Ectodermal cell (in vitro differentiated cells): ENCODE data around the gene MEOX2.

Experiments used
- H3K27ac ChIP-seq: 2 replicates; pipeline ENCODE4 v1.7.0; 2013; ENCODE audit warnings: mild to moderate bottlenecking, low read depth, low read length; ENCODE audit not compliant: insufficient read depth, poor library complexity, severe bottlenecking
- H3K27me3 ChIP-seq: 2 replicates; pipeline ENCODE4 v1.7.0; 2013; ENCODE audit warnings: mild to moderate bottlenecking, low read length; ENCODE audit not compliant: insufficient read depth, control insufficient read depth, poor library complexity, severe bottlenecking
- H3K36me3 ChIP-seq: one replicate; pipeline ENCODE4 v1.7.0; 2013; ENCODE audit warnings: low read length; ENCODE audit not compliant: control insufficient read depth, insufficient read depth
- H3K4me1 ChIP-seq: one replicate; pipeline ENCODE4 v1.7.0; 2013; ENCODE audit warnings: low read length; ENCODE audit not compliant: control insufficient read depth, insufficient read depth
- H3K4me3 ChIP-seq: 2 replicates; pipeline ENCODE4 v1.7.0; 2013; ENCODE audit warnings: low read depth, low read length, control low read depth; ENCODE audit not compliant: insufficient read depth
- H3K9me3 ChIP-seq: 2 replicates; pipeline ENCODE4 v1.7.0; 2013; ENCODE audit warnings: mild to moderate bottlenecking, low read length, moderate library complexity; ENCODE audit not compliant: control insufficient read depth
- WGBS, 2 experiments: methylation state at CpG; one replicate each; pipeline ENCODE4 v1.1.7; 2013; ENCODE audit warnings: missing lambda C conversion rate in 2 of 2; 5-methylcytosine and 5-hydroxymethylcytosine counted together

The MEOX2 gene

DNA sequence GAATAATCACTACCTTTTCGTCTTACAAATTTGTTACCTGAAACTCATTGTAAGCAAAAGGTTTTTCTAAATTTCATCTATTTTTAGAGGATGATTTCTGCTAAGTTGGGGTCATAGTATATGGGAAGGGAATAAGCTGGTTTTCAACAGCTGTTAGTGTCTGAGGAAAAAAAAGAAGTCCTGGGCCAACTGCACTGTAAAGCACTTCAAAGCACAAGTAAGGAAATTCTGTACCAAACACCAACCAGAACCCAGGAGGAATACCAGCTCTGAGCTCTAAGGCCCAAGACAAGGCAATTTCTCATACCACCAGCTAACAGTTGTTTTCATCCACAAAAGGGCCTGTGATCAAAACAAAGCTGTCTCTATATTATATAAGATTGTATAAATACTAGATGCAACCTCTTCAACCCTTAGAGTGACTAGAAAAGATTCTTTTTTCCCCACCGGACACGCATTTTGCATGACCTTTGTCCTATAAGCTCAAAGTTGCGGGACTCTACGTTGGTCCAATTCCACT, 6.1 kb upstream of the MEOX2 start:
- Histone ChIP-seq H3K9me3 (no peaks in the 10 kb centered on the region), H3K27ac (no peak overlapping the region), H3K27me3 (peaks cover 23% of the 10 kb centered on the region), H3K36me3 (no peaks in the 10 kb centered on the region), H3K4me1 (peaks cover 10% of the 10 kb centered on the region), H3K4me3 (no peak overlapping the region)
- 88 to 90% methylated on average over 4 of the region's 5 CpGs for WGBS, 2 experiments

DNA sequence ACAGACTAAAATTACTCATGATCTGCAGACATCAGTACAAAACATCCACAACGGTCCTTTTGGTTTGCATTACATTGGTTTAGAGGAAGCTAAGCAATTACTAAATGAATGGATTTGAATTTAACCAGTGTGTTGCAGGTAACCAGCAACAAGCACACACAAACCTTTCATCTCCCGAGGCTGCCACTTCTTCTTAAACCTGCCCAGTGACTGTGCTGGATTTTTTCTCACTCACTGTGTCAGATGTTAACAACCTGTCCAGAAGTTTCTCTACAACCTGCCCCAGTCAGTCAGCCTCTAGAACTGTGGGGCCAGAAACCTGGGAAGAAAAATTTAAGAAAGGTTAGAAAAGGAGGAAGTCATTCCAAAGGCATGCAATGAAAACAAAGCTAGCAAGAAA, 2.4 kb upstream of the MEOX2 start:
- 26 to 34% methylated on average over 2 of the region's 2 CpGs for WGBS, 2 experiments
- H3K27ac ChIP-seq = no peak overlapping the region
- H3K4me1 ChIP-seq = peaks cover 22% of the 10 kb centered on the region
- H3K4me3 ChIP-seq = no peak overlapping the region
- H3K9me3 ChIP-seq = no peaks in the 10 kb centered on the region
- H3K36me3 ChIP-seq = no peaks in the 10 kb centered on the region
- peaks cover 60% of the 10 kb centered on the region for H3K27me3 ChIP-seq

GRCh38 chr7:15688279-15688626, 1.8 kb upstream of the MEOX2 start:
- H3K27me3 ChIP-seq = peaks cover 64% of the 10 kb centered on the region
- H3K4me3 ChIP-seq = no peak overlapping the region
- no peaks in the 10 kb centered on the region for H3K9me3 ChIP-seq
- WGBS, 2 experiments = 6% methylated on average over 9 to 10 of the region's 10 CpGs
- peaks cover 22% of the 10 kb centered on the region for H3K4me1 ChIP-seq
- H3K36me3 ChIP-seq = no peaks in the 10 kb centered on the region
- H3K27ac ChIP-seq = no peak overlapping the region

GRCh38 chr7:15687546-15688278, 1.2 kb upstream of the MEOX2 start:
- H3K9me3 ChIP-seq = no peaks in the 10 kb centered on the region
- 3 to 5% methylated on average over 21 of the region's 21 CpGs for WGBS, 2 experiments
- H3K4me3 ChIP-seq = no peak overlapping the region
- peaks cover 22% of the 10 kb centered on the region for H3K4me1 ChIP-seq
- H3K36me3 ChIP-seq = no peaks in the 10 kb centered on the region
- no peak overlapping the region for H3K27ac ChIP-seq
- H3K27me3 ChIP-seq = peaks cover 70% of the 10 kb centered on the region

- 4 to 5% methylated on average over 30 of the region's 30 CpGs for WGBS, 2 experiments
- Histone ChIP-seq H3K27ac (no peak overlapping the region), H3K27me3 (peaks cover 71% of the 10 kb centered on the region), H3K4me3 (peak overlapping the region; percentile 19), H3K9me3 (no peaks in the 10 kb centered on the region), H3K36me3 (no peaks in the 10 kb centered on the region), H3K4me1 (peaks cover 22% of the 10 kb centered on the region)
These were observed 568 bp upstream of the MEOX2 start for GRCh38 chr7:15686957-15687545.

- Histone ChIP-seq H3K36me3 (no peaks in the 10 kb centered on the region), H3K9me3 (no peaks in the 10 kb centered on the region), H3K27ac (no peak overlapping the region), H3K27me3 (peaks cover 71% of the 10 kb centered on the region), H3K4me3 (peak overlapping the region; percentile 19), H3K4me1 (peaks cover 22% of the 10 kb centered on the region)
- 2% methylated on average over 54 of the region's 54 CpGs for WGBS, 2 experiments
These were observed 857 bp downstream of the MEOX2 start for GRCh38 chr7:15685358-15686294.

- Histone ChIP-seq H3K27me3 (peaks cover 70% of the 10 kb centered on the region), H3K4me3 (no peak overlapping the region), H3K9me3 (no peaks in the 10 kb centered on the region), H3K36me3 (no peaks in the 10 kb centered on the region), H3K4me1 (peaks cover 22% of the 10 kb centered on the region), H3K27ac (no peak overlapping the region)
- WGBS, 2 experiments = 24 to 26% methylated on average over 9 of the region's 9 CpGs
These were observed 1.6 kb downstream of the MEOX2 start for GRCh38 chr7:15684871-15685270.

GRCh38 chr7:15684111-15684800, 2.2 kb downstream of the MEOX2 start:
- WGBS, 2 experiments = 84 to 89% methylated on average over 6 to 8 of the region's 8 CpGs
- Histone ChIP-seq H3K4me1 (peaks cover 22% of the 10 kb centered on the region), H3K27me3 (peaks cover 65% of the 10 kb centered on the region), H3K36me3 (no peaks in the 10 kb centered on the region), H3K4me3 (no peak overlapping the region), H3K9me3 (no peaks in the 10 kb centered on the region), H3K27ac (no peak overlapping the region)

DNA sequence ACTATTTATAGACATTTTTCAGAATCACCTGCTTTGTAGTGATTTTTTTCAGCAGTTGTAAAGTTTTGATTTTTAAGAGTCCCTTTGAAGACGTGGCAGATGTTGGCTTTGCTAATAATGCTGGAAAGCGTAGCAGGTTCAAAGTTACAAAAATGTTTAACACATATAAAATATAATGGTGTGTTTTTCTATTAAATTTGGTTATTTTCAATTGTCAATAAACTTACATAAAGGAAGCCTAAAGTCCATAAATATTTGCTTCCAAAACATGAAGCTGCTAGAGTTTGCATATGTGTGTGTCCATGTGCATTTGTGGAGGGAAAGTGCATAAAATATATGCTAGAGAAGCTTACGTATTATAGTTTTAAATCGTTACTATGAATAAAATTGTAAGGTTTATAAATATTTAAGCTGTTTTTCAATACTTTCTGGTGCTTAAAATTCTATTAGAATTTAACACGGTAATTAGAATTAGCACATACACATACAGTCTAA, 3.7 kb downstream of the MEOX2 start:
- Histone ChIP-seq H3K9me3 (no peaks in the 10 kb centered on the region), H3K4me1 (peaks cover 14% of the 10 kb centered on the region), H3K36me3 (no peaks in the 10 kb centered on the region), H3K27ac (no peak overlapping the region), H3K27me3 (peaks cover 50% of the 10 kb centered on the region), H3K4me3 (no peak overlapping the region)
- 90 to 100% methylated on average over 2 to 3 of the region's 5 CpGs for WGBS, 2 experiments
